ENCODE measurements around the gene TMEM236.

- TF ChIP-seq, protein P1, sequence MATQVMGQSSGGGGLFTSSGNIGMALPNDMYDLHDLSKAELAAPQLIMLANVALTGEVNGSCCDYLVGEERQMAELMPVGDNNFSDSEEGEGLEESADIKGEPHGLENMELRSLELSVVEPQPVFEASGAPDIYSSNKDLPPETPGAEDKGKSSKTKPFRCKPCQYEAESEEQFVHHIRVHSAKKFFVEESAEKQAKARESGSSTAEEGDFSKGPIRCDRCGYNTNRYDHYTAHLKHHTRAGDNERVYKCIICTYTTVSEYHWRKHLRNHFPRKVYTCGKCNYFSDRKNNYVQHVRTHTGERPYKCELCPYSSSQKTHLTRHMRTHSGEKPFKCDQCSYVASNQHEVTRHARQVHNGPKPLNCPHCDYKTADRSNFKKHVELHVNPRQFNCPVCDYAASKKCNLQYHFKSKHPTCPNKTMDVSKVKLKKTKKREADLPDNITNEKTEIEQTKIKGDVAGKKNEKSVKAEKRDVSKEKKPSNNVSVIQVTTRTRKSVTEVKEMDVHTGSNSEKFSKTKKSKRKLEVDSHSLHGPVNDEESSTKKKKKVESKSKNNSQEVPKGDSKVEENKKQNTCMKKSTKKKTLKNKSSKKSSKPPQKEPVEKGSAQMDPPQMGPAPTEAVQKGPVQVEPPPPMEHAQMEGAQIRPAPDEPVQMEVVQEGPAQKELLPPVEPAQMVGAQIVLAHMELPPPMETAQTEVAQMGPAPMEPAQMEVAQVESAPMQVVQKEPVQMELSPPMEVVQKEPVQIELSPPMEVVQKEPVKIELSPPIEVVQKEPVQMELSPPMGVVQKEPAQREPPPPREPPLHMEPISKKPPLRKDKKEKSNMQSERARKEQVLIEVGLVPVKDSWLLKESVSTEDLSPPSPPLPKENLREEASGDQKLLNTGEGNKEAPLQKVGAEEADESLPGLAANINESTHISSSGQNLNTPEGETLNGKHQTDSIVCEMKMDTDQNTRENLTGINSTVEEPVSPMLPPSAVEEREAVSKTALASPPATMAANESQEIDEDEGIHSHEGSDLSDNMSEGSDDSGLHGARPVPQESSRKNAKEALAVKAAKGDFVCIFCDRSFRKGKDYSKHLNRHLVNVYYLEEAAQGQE (IDR thresholded peaks at IDR 0.05) = no peak
- TF ChIP-seq CTCF (IDR thresholded peaks at IDR 0.05) = no peak
- TF ChIP-seq ZFP36 (IDR thresholded peaks at IDR 0.05; ENCODE audit: borderline replicate concordance, partially characterized antibody) = no peak
- TF ChIP-seq POLR2A (IDR thresholded peaks at IDR 0.05; ENCODE audit: low read length) = no peak
- TF ChIP-seq PHF8 (IDR thresholded peaks at IDR 0.05; ENCODE audit: borderline replicate concordance, low read depth) = no peak
These were observed 38.2 kb upstream of the TMEM236 start for GRCh38 chr10:17713758-17714157.

All from A549 (cell line).